ENCODE results near the gene RSRC2.

GRCh38 chr12:122473543-122474323, 53.0 kb downstream of the RSRC2 start:
- no peak for TF ChIP-seq EZH2phosphoT487 (IDR thresholded peaks at IDR 0.05; ENCODE audit: insufficient read depth, low read depth)
- TF ChIP-seq EZH2 (IDR thresholded peaks at IDR 0.05; ENCODE audit: insufficient read depth, poor library complexity, severe bottlenecking), result no peak

Data from GM23248 (cell line).